Erythroblast (primary cell): ENCODE measurements around the gene SLC35B2.

Source experiments
- DNase-seq, 2 experiments: peaks; one replicate each; lab custom pipeline; 2025; lab: John Stamatoyannopoulos, UW
- GATA1 ChIP-seq: IDR thresholded peaks from 2 replicates; pipeline ENCODE4 v1.6.1; 2011; ENCODE audit warnings: low read depth, mild to moderate bottlenecking, control low read depth, low read length, moderate library complexity
- POLR2A ChIP-seq: IDR thresholded peaks from 2 replicates; pipeline ENCODE4 v1.6.1; 2011; ENCODE audit warnings: mild to moderate bottlenecking, low read length

The SLC35B2 gene

DNA sequence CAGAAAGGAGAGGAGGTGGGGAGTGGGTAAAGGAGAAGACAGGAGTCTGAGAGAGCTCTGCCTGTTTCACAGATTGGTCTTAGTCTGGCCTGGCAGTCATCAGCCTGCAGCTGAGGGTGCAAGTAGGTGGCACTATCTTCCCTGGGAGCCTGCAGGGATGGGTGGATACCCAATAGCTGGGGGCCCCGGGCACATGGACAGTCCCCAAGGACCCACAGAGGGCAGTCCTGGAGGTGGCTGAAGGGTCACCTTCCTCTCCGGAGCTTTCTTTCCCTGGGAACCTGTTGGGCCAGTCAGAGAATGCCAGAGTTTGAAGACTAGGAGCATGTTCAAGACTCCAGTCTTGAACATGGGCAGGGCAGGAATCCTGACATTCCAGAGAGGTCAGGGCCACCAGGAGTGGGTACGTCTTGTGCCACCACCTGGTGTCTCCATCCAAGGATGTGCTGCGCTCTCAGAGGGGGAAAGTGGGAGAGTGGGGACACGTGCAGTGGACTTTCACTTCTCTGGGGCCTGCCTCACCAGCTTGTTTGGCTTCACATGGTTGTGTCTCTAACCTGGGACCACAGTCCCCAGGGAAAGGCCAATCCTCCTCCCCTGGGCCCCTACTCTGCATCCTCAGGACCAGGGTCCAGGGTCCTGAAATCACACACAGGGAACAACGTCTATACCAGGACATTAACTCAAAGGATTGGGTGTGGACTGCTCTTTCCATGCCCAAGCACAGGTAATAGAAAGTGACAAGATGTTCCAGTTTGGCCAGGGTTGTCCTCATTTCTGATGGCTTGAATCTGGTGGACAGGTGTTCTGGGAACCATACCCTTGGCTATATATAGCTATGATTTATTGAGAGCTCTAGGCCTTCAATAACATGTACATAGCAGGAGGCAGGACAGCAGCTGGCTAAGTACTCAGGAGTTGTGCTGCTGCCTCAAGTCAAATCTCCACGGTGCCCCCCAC is 37.8 kb upstream of the SLC35B2 start:
- DNase-seq = no peak
- TF ChIP-seq POLR2A = no peak
- no peak for TF ChIP-seq GATA1

DNA sequence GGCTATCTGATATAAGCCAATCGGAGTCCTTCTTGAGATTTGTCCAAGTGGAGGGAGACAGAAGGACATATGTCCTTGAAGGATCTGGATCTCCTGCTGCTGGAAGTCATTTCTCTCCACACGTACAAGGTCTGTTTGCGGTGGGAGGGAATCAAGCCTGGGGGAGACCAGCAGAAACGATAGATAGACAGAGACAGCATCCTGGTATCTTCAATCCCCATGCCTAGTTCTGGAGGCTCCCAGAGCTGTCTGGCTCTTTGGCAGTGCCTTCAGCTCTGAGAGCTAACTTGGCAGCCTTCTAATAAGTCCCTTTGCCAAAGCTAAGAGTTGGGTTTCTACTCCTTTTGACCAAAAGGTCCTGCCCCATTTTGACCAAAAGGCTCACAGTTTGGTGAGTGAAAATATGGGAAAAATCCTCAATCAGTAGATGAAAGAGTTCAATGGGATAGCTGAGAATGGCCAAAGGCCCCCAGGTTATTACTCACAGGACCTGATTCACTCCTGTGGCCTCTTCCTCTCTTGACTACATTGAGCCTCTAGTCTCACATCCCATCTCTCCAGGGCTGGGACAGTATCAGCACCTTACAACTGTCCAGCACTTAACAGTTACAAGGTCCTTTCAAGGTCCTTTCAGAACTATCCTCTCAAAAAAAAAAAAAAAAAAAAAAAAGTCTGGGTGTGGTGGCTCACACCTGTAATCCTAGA is 35.5 kb upstream of the SLC35B2 start:
- DNase-seq = no peak
- TF ChIP-seq GATA1 (no peak), POLR2A (no peak)

- TF ChIP-seq POLR2A (no peak), GATA1 (no peak)
Measured at GRCh38 chr6:44291841-44292240, 34.5 kb upstream of the SLC35B2 start.

DNA sequence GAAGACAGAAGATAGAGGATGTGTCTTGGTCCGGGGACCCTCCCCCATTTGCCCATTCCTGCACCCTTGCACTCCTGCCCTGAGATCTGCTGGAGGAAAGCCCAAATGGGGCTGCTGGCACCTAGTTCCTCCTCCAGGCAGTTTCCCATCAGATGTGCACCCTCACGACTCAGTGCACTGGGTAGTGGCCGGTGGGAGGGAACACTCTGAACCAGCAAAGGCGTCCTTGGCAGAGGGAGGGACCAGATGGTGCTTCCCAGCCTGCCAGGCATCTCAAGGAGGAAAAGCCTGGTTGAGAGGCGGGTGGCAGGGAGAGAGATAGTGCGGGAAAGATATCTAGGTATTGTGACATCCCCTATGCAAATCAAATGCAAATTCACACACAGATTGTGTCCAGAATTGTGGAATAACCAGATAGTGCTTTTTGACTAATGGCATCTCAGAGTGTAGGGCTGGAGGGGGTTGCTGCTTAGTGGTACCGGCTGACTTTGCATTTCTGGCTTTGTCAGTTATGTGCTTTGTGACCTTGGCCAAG is 32.5 kb upstream of the SLC35B2 start:
- TF ChIP-seq POLR2A (no peak), GATA1 (no peak)
- no peak for DNase-seq

More at GRCh38 chr6:44291841-44292240, 34.5 kb upstream of the SLC35B2 start:
- no peak for DNase-seq

DNA sequence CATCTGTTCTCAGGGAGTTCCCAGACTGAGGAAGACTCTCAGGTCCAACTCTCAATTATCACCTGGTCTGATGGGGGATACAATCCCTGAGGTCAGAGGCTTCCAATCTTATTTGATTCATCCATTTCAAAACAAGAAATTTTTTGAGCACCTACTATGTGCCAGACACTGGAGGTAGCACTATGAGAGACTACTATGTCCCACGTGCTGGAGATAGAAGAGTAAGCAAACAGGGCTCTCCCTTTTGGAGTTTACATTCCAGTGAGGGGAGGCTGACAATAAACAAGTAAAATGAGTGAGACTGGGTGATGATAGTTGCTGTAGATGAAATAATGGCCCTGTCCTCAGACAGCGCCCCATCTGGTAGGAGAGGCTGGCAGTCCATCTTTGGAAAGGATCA is 29.4 kb upstream of the SLC35B2 start:
- DNase-seq = no peak
- no peak for TF ChIP-seq GATA1
- TF ChIP-seq POLR2A = no peak

- TF ChIP-seq GATA1 (no peak), POLR2A (no peak)
Measured at GRCh38 chr6:44286285-44286565, 28.9 kb upstream of the SLC35B2 start.

GRCh38 chr6:44285552-44286284 is 28.4 kb upstream of the SLC35B2 start:
- TF ChIP-seq POLR2A (no peak), GATA1 (no peak)
- peak; percentile 10 to 24 for DNase-seq

More at GRCh38 chr6:44286285-44286565, 28.9 kb upstream of the SLC35B2 start:
- no peak for DNase-seq

DNA sequence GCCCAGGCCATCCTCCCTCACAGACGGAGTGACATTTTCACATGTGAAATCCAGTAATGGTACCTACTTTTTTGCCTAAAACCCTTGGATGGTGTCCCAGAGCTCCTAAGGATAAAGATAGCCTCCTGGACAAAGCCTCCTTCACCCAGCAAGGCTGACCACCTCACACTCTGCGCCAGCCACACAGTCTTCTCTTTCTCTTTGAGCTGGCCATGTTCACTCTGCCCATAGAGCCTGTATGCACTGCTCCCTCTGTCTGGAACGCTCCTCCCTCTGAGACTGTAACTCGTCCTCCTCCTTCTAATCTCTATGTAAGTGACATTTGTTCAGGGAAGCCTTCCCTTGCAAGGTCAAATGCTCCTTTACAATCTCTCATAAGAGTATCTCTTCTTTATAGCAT is 27.5 kb upstream of the SLC35B2 start:
- TF ChIP-seq GATA1 (no peak), POLR2A (no peak)
- no peak for DNase-seq

GRCh38 chr6:44284121-44284520 is 26.8 kb upstream of the SLC35B2 start:
- no peak for DNase-seq
- no peak for TF ChIP-seq POLR2A
- no peak for TF ChIP-seq GATA1

DNA sequence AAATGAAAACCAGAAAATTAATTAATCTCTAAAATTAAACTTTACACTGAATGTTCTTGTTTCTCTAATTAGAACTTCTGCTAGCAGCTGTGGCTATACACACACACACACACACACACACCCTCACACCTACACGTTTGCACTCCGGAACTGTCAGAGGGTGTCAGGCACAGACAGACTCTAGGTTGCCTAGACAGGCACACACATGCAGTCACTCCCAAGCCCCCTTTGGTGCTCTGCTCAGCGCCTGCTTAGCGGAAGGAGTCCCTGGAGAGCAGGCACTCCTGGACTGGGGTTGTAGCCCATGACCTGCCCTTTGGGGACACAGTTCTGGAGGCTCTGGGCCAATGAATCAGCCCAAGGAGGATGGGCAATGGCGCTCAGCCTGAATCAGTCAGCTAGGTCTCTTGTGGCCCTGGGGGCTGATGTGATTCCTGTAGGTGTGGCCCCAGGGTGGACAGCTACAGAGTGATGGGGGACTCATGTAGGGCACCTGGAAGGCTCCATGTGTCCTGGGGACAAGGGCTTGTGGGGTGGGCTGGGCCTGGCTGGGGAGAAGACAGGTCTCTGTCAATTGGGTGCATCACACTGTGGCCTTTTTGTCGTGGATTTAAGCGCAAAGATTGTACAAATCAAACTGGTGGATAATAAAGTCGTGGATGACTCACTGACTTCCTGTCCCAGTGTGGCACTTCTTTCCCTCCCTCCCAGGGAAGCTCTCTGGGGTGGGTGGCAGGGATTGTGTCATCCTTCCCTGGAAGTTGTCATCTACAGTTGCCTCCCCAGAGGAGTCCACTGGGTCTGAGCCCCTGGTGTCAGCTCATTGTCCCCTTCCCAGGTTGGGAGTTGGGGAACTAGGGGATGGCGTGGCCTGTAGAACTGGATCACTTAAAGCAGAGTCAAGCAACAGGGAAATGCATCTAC is 21.7 kb upstream of the SLC35B2 start:
- no peak for DNase-seq
- TF ChIP-seq GATA1 = no peak
- TF ChIP-seq POLR2A = no peak

DNA sequence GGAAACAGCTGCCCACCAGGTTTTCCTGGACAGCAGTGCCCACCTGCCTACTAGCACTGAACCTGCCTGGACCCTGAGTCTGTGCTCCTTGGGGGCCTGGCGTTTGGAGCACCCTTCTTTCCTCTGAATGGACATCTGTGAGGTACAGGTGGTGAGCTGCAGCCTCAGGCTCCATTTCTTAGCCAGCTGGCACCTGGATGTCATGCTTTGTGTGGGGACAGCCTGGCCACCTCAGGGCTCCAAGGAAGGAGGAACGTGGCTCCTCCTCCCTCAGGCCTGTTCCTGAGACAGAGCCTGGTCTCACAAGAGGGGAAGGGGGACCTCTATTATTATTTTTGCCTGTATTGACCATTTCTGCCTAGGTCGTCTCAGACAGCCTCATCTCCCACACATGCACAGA is 21.0 kb upstream of the SLC35B2 start:
- DNase-seq = no peak
- no peak for TF ChIP-seq GATA1
- TF ChIP-seq POLR2A = no peak

GRCh38 chr6:44277763-44278162 is 20.4 kb upstream of the SLC35B2 start:
- no peak for DNase-seq
- TF ChIP-seq GATA1 (no peak), POLR2A (no peak)
